ENCODE results near the gene ADGRA3.

- TF ChIP-seq POLR2AphosphoS5 (IDR thresholded peaks at IDR 0.05) (no peak), CTCF (IDR thresholded peaks at IDR 0.05 in 8 of 11, conservative IDR thresholded peaks at IDR 0.05 in 3 of 11) (no peak)
Observed at GRCh38 chr4:22552812-22553211, 36.9 kb upstream of the ADGRA3 start.

All from spleen (tissue), 7 donors.